Renal cortex interstitium (tissue), 11 donors: ENCODE measurements around the gene SOX13. TPM values are rescaled to one million over a fixed set of nuclear protein-coding genes. Genes with fewer than 3 reads are reported as not detected.
"Not testable (repeated sequence)": the region's sequence is repeated elsewhere in the genome, so short reads cannot be mapped to it uniquely, and the experiment has no call there.

ENCODE experiments used
- DNase-seq, 11 donors: peaks; one replicate each; pipeline ENCODE4 v3.0.0-alpha.2; 2013; ENCODE audit warnings: low read depth in 9 of 11, low spot score in 4 of 11; ENCODE audit errors: extremely low read depth in 1 of 11
- polyA plus RNA-seq, 3 donors: library from polyadenylated mRNA; unstranded; fragments of 120-200 nt; gene quantifications; one replicate each; pipeline ENCODE4 v1.2.1, GENCODE V29; 2013; ENCODE audit not compliant: insufficient read length in 3 of 3

SOX13 gene
- polyA plus RNA-seq, 3 donors: 40.8 to 57.4 (median 53.9) TPM

- not testable (repeated sequence) for DNase-seq
Observed at GRCh38 chr1:204048796-204049195, 24.1 kb upstream of the SOX13 start.

GRCh38 chr1:204051258-204051657 lies 21.7 kb upstream of the SOX13 start:
- DNase-seq: no peak

GRCh38 chr1:204051718-204052117 lies 21.2 kb upstream of the SOX13 start:
- no peak for DNase-seq

- no peak for DNase-seq
Observed at GRCh38 chr1:204053893-204054292, 19.0 kb upstream of the SOX13 start.

GRCh38 chr1:204059970-204060369 lies 12.9 kb upstream of the SOX13 start:
- DNase-seq: no peak

GRCh38 chr1:204062106-204062505 lies 10.8 kb upstream of the SOX13 start:
- DNase-seq: no peak

- peak in 1 of 11 donors; percentile 43 for DNase-seq
Observed at GRCh38 chr1:204065174-204065985, 7.5 kb upstream of the SOX13 start.

- DNase-seq: no peak
Observed at GRCh38 chr1:204065986-204066300, 7.0 kb upstream of the SOX13 start.

GRCh38 chr1:204067935-204068334 lies 5.0 kb upstream of the SOX13 start:
- no peak for DNase-seq

GRCh38 chr1:204069887-204070286 lies 3.0 kb upstream of the SOX13 start:
- DNase-seq: no peak

- DNase-seq: no peak
Observed at GRCh38 chr1:204070895-204071294, 2.0 kb upstream of the SOX13 start.

GRCh38 chr1:204073837-204074273 lies 940 bp downstream of the SOX13 start:
- no peak for DNase-seq

- peak in 10 of 11 donors; percentile 68 to 84 (median 78) for DNase-seq
Observed at GRCh38 chr1:204074274-204075138, 1.6 kb downstream of the SOX13 start.

GRCh38 chr1:204075139-204075521 lies 2.2 kb downstream of the SOX13 start:
- no peak for DNase-seq

GRCh38 chr1:204075890-204076846 lies 3.3 kb downstream of the SOX13 start:
- DNase-seq: no peak

- DNase-seq: no peak
Observed at GRCh38 chr1:204076891-204077290, 4.0 kb downstream of the SOX13 start.

GRCh38 chr1:204077979-204078696 lies 5.2 kb downstream of the SOX13 start:
- peak in 2 of 11 donors; percentile 47 to 54 for DNase-seq

GRCh38 chr1:204079608-204079999 lies 6.7 kb downstream of the SOX13 start:
- DNase-seq: no peak
